Coronary artery (tissue), 2 donors: ENCODE data around the gene UBQLNL.

Experiments used
- DNase-seq: peaks from one replicate; pipeline ENCODE4 v3.0.0-alpha.2; 2017; ENCODE audit warnings: low spot score
- H3K27ac ChIP-seq, 2 donors: fragments of 200-600 bp; sonication (generic); one replicate each; pipeline ENCODE4 v1.5.1; 2016 to 2019
- H3K4me3 ChIP-seq: fragments of 200-600 bp; sonication (generic); 2 replicates; pipeline ENCODE4 v1.5.1; 2016; ENCODE audit warnings: mild to moderate bottlenecking, moderate library complexity
- CTCF ChIP-seq: fragments of 200-600 bp; sonication (generic); IDR thresholded peaks from one replicate; pipeline ENCODE4 v1.5.1; 2019; ENCODE audit warnings: antibody characterized with exemption

The UBQLNL gene

GRCh38 chr11:5548440-5548839 lies 31.9 kb upstream of the UBQLNL start, which contains the start of gene OR52H1:
Gene OR52H1, minus strand, starts transcription at chr11:5548540. Its CDS starts 3,035 bp downstream, at chr11:5545505.
- H3K4me3 ChIP-seq = no peak within 1 kb of the TSS
- no peak within 1 kb of the TSS for H3K27ac ChIP-seq
- no peak for TF ChIP-seq CTCF
- no peak for DNase-seq

DNA sequence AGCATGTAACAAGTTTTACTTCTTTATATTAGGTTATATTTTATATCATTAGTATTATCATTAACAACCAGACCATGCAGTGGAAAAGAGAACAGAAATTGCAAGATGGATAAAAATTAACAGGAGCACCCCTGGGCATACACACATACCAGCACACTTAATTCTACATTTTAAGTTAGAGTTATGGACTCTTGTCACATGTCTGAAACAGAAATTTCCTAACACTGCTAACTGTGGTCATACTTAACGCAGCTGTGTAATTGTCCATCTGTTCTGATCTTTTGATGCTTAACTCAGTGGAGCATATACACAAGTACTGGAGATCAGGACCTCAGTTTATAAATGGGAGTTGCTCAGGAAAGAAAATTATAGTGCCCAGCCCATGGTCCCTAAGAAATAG lies 31.5 kb upstream of the UBQLNL start:
- Histone ChIP-seq H3K4me3 (no peak overlapping the region), H3K27ac (no peak overlapping the region)
- no peak for DNase-seq
- TF ChIP-seq CTCF = no peak

DNA sequence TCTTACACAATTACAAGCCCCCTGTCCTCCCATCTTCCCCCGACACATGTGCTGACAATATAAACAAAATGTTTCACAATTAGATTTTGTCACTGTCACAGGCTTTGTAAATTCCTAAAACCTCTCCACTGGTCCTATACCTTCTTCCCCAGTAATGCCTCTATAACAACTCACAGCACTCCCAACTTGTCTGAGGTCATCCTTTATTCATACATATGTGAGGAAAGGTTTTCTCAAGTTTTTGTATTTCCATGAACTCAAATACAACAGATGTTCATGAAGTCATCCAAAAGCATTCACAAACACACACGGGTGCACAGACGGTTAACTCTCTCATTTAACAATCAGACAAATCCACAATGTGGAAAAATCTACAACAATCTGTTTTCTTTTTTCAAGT lies 30.0 kb upstream of the UBQLNL start:
- DNase-seq = no peak
- Histone ChIP-seq H3K4me3 (no peak overlapping the region), H3K27ac (no peak overlapping the region)
- no peak for TF ChIP-seq CTCF

DNA sequence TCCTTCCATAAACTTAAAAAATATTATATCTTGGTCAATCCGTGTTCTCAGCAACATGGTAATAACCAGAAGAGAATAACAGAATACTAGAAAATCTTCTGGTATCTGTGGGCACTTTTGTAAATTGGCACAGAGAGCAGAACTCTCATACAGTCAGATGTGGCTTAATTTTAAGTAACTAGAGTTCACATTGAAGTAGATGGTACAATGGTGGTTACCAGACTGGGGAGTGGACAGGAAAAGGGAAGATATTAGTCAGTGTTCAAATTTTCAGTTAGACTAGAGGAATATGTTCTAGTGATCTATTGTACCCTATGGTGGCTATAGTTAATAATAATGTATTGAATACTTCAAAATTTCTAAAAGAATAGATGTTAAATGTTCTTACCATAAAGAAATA lies 24.9 kb upstream of the UBQLNL start:
- no peak for DNase-seq
- no peak overlapping the region for H3K27ac ChIP-seq
- TF ChIP-seq CTCF = no peak
- H3K4me3 ChIP-seq = no peak overlapping the region

GRCh38 chr11:5536482-5536881 lies 20.0 kb upstream of the UBQLNL start:
- DNase-seq = no peak
- no peak overlapping the region for H3K4me3 ChIP-seq
- TF ChIP-seq CTCF = no peak
- no peak overlapping the region for H3K27ac ChIP-seq

DNA sequence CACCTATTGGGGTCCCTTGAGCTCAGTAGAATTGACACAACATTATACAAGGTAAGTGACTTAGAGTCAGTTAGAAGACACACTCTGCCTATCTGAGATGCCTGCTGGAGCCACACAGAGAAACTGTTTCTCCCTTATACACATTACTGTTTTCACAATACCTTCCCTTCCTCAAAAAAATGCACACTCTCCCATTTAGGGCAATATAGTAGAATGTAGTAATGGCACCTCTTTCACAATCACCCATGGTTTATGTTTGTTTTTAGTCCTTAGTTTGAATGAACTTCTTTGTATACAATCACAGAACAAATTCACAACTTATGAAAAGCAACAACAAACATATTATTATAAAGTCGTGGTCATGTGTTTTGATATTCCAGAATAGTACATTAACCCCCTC lies 17.5 kb upstream of the UBQLNL start:
- no peak for TF ChIP-seq CTCF
- no peak overlapping the region for H3K4me3 ChIP-seq
- H3K27ac ChIP-seq = no peak overlapping the region

DNA sequence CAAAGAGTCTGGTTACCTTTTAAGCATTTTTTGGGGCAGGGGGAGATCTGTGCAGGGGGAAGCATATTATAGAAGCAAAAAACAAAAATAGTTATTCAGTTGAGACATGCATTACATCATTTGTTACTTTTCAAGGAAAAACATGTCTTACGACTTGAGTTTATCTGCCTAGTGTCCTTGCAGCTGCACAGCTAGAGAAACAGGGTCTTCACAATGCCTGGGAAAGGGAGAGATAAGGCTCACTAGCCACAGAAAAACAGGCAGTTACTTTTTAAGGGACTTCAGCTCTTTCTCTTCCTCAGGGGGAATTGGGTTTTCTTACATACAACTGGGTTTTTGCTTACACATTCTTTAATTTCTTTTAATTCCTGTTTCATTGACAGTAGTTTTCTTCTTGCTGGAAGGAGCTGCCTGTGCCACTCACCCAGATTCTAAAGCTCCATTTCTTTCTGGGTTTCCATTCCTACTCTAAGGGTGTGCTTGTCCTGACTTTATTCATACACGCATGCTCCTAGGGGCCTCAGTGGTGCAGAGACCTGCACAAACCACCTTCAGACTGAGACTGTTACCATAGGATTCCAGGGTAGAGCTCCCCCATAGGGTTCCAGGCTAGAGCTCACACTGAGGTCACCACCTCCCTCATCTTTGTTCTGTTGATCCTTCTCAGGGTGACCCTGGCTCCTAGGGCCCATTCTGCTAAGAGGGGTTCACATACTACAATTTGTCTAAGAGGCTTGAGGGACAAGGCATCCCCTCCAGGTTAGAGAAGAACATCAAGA lies 14.7 kb upstream of the UBQLNL start:
- no peak overlapping the region for H3K27ac ChIP-seq
- TF ChIP-seq CTCF = no peak
- no peak for DNase-seq
- H3K4me3 ChIP-seq = no peak overlapping the region

More for the DNA sequence above, 17.5 kb upstream of the UBQLNL start:
- no peak for DNase-seq
